ENCODE results near the gene UBAC1.

DNA sequence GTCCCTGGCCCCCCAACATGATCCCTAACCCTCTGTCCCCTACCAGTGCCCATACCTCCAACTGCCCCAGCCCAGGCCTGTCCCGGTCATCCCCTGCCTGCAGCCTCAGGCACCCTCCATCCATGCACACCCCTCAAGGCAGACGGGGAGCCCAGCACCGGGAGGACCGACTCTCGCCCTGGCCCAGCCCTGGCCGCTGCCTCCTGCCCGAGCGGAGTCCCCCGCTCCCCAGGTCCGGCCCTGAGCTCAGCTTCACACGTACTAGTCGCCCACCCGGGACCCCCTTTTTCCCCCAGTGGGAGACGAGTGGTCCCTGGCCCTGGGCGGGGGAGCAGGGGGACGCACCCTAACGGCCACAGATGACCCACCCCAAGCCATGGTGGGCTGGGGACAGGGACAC, 49.0 kb upstream of the UBAC1 start:
- TF ChIP-seq, protein P1, sequence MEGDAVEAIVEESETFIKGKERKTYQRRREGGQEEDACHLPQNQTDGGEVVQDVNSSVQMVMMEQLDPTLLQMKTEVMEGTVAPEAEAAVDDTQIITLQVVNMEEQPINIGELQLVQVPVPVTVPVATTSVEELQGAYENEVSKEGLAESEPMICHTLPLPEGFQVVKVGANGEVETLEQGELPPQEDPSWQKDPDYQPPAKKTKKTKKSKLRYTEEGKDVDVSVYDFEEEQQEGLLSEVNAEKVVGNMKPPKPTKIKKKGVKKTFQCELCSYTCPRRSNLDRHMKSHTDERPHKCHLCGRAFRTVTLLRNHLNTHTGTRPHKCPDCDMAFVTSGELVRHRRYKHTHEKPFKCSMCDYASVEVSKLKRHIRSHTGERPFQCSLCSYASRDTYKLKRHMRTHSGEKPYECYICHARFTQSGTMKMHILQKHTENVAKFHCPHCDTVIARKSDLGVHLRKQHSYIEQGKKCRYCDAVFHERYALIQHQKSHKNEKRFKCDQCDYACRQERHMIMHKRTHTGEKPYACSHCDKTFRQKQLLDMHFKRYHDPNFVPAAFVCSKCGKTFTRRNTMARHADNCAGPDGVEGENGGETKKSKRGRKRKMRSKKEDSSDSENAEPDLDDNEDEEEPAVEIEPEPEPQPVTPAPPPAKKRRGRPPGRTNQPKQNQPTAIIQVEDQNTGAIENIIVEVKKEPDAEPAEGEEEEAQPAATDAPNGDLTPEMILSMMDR (IDR thresholded peaks at IDR 0.05) = no peak
- no peak for TF ChIP-seq POLR2A (IDR thresholded peaks at IDR 0.05)
